Activated effector memory CD4-positive, alpha-beta T cell treated with anti-CD3 and anti-CD28 coated beads, Interleukin-2, amount 50 U/mL, for 16 hours (primary cell): ENCODE data around the gene SAC3D1.

Experiments
- DNase-seq: peaks from one replicate; pipeline ENCODE4 v3.0.0-alpha.2; 2020

The SAC3D1 gene

GRCh38 chr11:65063532-65063931, 22.5 kb downstream of the SAC3D1 start:
- DNase-seq, result no peak

GRCh38 chr11:65064847-65065240, 23.8 kb downstream of the SAC3D1 start:
- no peak for DNase-seq

GRCh38 chr11:65065851-65066250, 24.8 kb downstream of the SAC3D1 start:
- DNase-seq, result no peak

GRCh38 chr11:65066315-65066714, 25.3 kb downstream of the SAC3D1 start:
- no peak for DNase-seq

GRCh38 chr11:65066805-65067291, 25.8 kb downstream of the SAC3D1 start:
- no peak for DNase-seq

GRCh38 chr11:65067446-65067845, 26.4 kb downstream of the SAC3D1 start:
- no peak for DNase-seq

GRCh38 chr11:65069217-65069616, 28.2 kb downstream of the SAC3D1 start:
- no peak for DNase-seq

- DNase-seq, result no peak
Measured at GRCh38 chr11:65071907-65072630, 31.1 kb downstream of the SAC3D1 start.

- no peak for DNase-seq
Measured at GRCh38 chr11:65072631-65072966, 31.6 kb downstream of the SAC3D1 start.

GRCh38 chr11:65077451-65077850, 36.4 kb downstream of the SAC3D1 start:
- no peak for DNase-seq

GRCh38 chr11:65078151-65078550, 37.1 kb downstream of the SAC3D1 start:
- DNase-seq, result peak; percentile 89

- no peak for DNase-seq
Measured at GRCh38 chr11:65078786-65079342, 37.9 kb downstream of the SAC3D1 start.

GRCh38 chr11:65083134-65083833, 42.3 kb downstream of the SAC3D1 start:
- no peak for DNase-seq

- peak; percentile 99 for DNase-seq
Measured at GRCh38 chr11:65083834-65084597, 43.0 kb downstream of the SAC3D1 start, which contains the start of the genes CDCA5 and ZFPL1. CDCA5 (minus strand) TSS chr11:65084040; CDS start chr11:65083978, 62 bp downstream. ZFPL1 (plus strand) TSS chr11:65084222; CDS start chr11:65084699, 477 bp downstream.

- DNase-seq, result no peak
Measured at GRCh38 chr11:65084598-65085375, 43.8 kb downstream of the SAC3D1 start.

- no peak for DNase-seq
Measured at GRCh38 chr11:65085446-65085845, 44.4 kb downstream of the SAC3D1 start.

GRCh38 chr11:65086809-65087208, 45.8 kb downstream of the SAC3D1 start:
- no peak for DNase-seq

GRCh38 chr11:65087216-65087615, 46.2 kb downstream of the SAC3D1 start:
- no peak for DNase-seq

- no peak for DNase-seq
Measured at GRCh38 chr11:65087827-65088226, 46.8 kb downstream of the SAC3D1 start.

- DNase-seq, result no peak
Measured at GRCh38 chr11:65089621-65090020, 48.6 kb downstream of the SAC3D1 start.

- no peak for DNase-seq
Measured at GRCh38 chr11:65090628-65091027, 49.6 kb downstream of the SAC3D1 start.
